HG03135 (cell line): ENCODE results near the gene METTL9.
"Not testable (repeated sequence)": the region's sequence is repeated elsewhere in the genome, so short reads cannot be mapped to it uniquely, and the experiment has no call there.

Source experiments
- ATAC-seq: cut with Tn5 transposase; IDR thresholded peaks from one replicate; pipeline ENCODE4 v1.9.1; 2021; ENCODE audit warnings: mild to moderate bottlenecking, moderate library complexity; ENCODE audit not compliant: unreplicated experiment

METTL9 gene

DNA sequence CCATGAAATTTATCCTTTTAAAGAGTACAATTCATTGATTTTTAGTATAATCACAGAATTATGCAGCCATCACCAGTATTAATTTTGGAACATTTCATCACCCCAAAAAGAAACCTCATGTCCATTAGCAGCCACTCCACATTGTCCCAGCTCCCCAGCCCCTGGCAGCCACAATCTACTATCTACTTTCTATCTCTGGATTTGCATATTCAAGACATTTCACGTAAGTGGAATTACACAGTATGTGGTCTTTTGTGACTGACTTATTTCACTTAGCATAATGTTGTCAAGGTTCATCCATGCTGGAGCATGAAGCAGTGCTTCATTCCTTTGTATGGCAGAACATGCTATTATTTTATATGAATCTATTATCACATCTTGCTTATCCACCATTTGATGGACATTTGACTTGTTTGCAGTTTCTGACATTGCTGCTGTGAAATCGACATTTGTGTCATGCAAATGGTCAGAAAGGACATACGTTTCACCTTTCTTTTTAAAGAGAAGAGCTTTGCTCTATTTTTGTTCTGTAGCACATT lies 10.7 kb downstream of the METTL9 start:
- no peak for ATAC-seq

DNA sequence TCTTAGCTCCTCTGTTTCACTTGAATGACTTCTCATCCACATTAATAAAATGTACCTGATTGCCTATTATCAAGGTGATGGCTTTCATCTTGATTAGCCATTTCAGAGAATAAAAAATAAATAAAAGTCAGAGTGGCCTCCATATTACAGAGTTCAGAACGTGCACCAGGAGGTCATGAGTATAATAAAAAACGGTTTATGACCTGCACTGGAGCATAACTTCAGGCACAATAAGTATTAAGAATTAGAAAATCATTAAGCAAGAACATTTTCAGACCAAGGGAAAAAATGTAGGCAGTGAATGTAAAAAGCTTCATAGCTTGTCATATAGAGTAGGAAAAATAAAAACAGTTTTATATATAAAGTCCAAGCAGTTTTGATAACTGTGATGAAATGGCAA lies 11.4 kb downstream of the METTL9 start:
- ATAC-seq: no peak

DNA sequence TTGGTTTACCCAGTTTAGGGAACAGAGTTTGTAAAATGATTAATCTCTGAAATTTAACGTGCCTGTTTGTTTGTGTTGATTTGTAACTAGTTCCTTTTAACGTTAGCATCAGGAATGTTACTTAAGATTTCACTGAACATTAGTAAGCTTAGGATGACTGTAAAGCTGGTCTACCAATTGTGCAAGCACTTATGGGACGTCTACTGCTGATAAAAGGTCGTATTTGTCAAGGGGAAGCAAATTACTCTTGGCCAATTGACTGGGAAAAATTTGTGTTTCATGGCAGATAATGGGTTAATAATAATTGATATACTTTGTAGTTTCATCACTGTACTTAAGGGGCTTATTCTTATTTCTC lies 11.8 kb downstream of the METTL9 start:
- ATAC-seq: no peak

DNA sequence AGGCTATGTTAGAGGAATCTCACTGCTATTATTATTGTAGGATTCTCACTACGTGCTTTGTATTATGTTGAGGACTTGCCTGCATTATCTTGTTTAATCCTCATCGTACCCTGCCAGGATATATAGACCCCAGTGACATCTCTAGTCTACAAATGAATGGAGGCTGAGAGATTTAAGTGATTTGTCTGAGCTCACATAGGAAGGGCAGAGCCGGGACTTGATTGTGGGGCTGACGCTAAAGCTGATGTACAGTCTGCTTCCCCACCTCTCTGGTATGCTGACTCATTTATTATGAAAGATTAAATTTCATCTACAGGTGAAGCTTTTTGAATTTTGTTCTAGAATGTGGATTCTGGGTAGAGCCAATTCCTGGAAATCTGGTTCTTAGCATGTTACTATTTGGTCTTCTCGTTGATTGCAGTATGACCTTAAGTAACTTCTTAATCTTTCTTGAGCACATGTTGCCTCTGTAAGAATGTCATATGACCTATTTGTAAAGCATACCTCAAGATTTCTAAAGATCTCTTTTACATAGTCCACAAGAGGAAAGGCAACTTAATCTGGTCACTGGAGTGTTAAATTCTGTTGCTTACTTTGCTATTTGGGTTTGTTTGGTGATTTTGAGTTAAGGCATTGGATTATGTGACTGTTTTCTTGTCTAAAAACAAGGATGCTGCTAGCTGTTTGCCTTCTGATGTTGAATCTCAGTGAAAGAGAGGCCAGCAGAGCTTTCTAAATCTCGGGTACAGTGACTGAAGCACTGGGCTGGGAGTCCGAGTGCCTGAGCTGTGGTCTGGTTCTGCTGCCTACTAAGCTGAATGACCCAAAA lies 12.4 kb downstream of the METTL9 start:
- no peak for ATAC-seq

DNA sequence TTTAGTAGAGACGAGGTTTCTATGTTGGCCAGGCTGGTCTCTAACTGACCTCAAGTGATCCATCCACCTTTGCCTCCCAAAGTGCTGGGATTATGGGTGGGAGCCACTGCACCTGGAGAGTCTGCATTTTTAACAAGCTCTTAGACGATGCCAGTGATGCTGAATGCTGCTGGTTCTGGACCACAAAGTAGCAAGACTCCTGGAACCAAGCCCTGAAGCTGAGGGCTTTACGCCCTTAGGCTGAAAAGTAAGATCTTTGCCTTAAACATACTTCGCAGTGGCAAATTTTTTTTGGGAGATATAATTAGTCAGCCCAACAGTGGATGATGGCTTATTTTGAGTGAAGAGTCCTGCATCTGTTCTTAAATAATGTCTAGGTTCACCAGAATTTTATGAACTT lies 14.0 kb downstream of the METTL9 start:
- no peak for ATAC-seq

DNA sequence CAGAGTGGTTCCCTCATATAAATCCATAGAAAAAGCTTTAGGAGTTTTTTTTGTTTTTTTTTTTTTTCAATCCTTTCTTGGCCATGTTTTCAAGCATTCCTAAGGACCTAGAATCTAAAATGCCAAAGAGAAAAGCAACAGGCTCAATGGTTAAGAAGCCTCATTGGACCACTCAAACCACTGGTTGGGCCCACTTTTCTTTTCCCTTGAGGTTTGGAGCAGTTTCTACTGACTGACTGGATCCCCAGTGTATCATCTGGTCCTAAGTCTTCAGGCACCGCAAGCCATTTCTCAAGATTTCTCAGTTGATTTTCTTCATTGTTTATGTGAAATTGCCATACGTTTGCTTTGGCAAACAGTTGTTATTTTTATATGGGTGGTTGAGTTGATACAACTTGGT lies 14.4 kb downstream of the METTL9 start:
- ATAC-seq: no peak

DNA sequence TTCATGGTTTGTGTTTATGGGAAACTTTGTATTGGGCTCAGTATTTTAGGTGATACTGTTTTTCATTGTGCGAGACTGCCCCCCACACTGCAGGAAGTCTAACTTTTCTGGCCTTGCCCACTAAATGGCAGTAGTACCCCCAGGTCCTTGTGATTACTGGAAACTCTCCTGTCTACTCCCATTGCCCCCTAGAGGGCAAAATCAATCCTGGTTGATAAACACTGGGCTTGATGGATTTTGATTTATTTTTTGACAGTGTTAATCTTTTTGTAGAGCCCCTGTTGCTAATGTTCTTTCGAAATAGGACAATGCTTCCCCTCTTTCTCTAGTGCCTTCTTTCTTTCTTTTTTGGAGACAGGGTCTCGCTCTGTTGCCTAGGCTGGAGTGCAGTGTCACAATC lies 15.5 kb downstream of the METTL9 start:
- ATAC-seq: no peak

DNA sequence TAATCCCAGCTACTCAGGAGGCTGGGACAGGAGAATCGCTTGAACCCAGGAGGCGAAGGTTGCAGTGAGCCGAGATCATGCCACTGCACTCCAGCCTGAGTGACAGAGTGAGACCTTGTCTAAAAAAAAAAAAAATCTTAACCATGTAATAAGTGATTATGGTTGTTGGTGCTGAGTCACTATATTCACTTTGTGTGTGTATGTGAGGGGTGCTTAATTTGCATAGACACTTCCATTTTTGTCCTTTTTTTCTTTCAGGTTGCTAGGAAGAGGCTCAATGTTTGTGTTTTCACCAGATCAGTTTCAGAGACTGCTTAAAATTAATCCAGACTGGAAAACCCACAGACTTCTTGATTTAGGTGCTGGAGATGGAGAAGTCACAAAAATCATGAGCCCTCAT lies 18.2 kb downstream of the METTL9 start:
- ATAC-seq: no peak

DNA sequence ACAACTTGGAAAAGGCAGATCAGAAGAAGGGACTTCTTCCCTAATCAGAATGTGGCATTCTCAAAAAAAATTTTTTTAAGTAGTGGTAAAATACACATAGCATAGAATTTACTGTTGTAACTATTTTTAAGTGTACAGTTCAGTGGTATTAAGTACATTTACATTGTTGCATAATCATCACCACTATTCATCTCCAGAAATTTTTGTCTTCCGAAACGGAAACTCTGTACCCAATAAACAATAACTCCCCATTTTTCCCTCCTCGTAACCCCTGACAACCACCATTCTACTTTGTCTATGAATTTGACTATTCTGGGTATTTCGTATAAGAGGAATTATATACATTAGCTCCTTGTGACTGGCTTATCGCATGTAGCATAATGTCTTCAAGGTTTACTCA lies 18.9 kb downstream of the METTL9 start:
- no peak for ATAC-seq

DNA sequence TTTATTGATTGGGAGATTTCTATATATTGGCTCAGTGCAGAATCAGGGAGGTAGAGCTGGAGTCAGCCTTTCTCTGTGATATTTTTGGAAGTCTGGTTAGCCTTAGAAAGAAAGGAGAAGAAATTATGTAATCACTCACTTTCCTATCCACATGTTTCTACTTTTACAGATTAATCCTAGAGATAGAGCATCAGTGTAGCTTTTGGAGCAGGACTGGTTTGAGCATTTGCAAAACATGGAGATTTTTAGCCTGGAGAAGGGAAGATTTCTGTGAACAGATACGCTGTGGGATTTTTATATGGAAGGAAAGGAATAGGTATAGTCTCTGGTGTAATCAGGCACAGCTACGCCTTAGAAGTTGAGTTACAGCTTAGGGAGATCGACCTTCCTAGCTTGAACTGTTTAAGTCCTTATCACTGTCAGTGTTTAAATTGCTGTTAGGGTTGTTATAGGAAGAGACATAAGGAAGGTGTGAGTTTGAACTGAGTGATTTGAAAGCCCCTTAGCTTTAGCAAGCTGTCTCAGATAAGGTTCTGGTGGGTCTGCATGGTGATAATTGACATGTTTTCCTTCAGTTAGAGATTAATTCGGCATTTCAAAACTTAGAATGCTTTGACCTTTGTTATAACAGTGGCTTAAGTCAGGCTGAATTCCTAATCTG lies 20.5 kb downstream of the METTL9 start:
- ATAC-seq: no peak

DNA sequence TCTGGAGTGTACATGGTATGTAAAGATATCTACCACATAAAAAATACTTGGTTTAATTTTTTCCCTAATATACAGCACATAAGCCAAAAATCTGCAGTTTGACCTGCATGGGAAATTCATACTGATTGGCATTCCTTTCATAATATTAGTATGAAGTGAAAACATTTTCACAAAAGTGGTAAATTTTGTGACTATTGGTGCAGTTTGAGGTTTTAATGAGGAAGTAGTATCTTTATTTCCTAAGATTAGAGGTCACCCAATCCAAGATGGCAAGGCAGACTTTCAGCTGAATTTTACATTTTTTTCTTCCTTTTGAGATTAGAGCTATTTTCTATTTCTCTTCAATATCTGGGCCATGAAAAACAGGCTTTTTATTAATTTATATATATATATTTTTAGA lies 21.2 kb downstream of the METTL9 start:
- ATAC-seq: no peak

DNA sequence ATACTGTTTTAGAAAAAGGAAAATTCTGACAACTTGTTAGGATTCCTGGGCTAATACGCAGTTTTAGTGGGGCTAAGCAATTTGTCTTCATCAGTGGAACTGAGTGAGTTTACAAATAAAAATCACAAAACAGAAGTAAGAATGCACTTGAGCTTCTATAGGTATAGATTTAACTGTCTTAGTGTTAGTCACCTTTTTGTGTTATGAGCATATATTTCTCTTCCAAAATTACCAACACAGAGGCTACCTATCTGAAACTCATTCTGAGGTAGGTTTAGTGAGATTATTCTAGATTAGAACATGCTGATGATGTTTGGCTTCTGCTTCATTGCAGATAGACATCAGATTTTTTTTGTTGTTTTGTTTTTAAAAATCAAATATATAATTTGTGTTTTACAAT lies 23.2 kb downstream of the METTL9 start:
- no peak for ATAC-seq

DNA sequence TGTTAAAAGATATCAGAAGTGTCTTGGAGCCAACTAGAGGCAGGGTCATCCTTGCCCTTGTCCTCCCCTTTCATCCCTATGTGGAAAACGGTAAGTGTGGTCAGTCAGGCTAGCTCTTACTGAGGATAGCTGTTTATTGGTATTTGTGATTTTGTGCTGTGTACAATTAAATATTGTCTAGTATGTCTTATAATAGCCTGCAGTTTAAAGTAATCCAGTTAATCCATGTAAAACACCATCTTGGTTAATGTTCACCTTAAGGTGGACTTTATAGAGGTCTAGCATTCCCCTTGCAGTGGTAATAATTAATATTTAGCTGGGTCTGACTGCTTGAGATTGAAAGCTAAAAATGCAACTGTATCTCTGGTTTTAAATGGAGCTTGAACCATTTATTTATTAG lies 25.6 kb downstream of the METTL9 start:
- no peak for ATAC-seq

DNA sequence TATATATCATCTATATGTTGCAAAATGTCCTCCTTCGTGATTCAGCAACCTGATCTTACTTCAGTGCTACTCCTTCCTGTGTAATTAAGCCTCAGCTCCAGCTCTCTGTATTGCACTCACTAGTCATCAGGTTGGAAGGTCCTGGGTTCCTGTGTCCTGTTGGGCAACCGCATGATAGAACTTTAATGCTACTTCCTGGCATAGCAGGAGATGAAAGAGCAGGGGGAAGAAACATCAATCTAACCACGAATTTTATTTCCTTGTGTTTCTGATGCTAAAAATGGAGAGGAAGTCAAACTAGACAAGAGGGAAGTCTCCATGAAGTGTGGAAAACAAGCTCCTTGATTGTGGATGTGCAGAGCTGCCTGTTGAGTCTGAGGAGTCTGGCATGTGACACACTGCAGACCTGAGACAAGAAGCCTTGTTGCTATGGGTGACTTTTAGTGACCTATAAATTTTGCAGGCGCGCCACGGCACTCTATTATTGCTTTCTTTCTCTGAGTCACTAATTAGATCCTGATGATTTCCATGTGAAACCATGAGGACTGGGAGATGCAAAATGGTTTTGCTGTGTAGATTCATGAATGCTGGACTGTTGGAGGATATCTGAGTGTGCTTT lies 27.4 kb downstream of the METTL9 start:
- ATAC-seq: no peak

DNA sequence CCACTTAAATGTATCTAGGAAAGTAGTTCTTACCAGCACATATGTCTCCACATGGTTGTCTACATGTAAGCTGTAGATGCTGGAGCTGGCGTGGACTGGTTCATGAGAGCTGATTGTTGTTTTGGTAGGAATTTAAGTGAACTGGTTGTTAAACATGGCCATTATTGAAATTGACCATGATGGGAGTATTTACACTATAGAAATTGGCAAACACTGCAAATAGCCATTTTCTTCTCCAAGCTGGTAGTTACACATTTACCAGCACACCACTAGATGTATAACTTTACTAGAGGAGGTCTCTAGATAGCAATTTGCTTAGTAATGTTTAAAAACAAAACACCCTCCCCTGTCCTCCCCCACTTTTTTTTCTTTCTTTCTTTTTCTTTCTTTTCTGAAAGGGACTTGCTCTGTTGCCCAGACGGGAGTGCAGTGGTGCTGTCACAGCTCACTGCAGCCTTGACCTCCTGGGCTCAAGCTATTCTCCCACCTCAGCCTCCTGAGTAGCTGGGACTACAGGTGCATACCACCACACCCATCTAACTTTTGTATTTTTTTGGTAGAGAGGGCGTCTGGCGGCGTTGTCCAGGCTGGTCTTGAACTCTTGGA lies 28.8 kb downstream of the METTL9 start:
- no peak for ATAC-seq

DNA sequence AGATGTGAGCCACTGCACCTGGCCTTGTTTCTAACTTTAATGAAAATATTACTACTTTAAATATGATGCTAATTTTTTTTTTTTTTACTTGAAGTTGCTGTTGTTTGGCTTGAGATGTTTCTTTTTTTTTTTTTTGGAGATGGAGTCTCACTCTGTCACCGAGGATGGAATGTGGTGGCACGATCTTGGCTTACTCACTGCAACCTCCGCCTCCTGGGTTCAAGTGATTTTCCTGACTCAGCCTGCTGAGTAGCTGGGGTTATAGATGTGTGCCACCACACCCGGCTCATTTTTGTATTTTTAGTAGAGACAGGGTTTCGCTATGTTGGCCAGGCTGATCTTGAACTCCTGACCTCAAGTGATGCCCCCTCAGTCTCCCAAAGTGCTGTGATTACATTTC lies 29.4 kb downstream of the METTL9 start:
- no peak for ATAC-seq

DNA sequence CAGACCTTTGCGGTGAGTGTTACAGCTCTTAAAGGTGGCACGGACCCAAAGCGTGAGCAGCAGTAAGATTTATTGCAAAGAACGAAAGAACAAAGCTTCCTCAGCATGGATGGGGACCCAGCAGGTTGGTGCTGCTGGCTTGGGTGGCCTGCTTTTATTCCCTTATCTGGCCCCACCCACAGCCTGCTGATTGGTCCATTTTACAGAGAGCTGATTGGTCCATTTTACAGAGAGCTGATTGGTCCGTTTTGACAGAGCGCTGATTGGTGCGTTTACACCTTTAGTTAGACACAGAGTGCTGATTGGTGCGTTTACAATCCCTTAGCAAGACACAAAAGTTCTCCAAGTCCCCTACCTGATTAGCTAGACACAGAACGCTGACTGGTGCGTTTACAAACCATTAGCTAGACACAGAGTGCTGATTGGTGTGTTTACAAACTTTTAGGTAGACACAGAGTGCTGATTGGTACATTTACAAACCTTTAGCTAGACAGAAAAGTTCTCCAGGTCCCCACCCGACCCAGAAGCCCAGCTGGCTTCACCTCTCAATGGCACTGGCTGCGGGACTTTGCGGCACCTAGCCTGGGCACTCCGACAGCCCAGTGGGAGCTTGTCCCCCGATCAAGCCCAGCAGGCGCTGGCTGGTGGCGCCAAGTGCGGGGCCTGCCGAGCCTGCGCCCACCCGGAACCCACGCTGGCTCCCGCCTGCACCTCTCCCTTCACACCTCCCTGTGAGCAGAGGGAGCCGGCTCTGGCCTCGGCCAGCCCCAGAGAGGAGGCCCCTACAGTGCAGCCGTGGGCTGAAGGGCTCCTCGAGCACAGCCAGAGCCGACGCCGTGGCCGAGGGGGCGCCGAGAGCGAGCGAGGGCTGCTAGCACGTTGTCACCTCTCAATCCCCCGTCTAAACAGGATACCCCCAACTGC lies 30.5 kb downstream of the METTL9 start:
- not testable (repeated sequence) for ATAC-seq

DNA sequence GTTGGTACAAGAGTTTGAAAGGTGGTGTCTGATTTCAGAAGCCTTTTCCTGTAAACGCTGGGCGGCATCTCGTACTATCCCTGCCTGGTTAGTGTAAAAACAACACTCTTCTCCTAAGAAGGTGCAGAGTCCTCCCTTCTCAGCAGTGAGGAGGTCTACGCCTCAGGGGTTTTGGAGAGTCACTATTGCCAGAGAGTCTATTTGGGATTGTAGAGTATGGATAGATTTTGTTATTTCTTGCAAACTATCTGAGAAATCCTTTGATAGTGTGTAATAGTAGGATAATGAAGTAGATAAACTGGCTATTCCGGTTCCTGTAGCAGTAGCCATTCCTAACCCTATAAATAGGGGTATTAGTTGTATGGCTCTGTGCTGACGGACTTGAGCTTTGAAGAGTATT lies 31.5 kb downstream of the METTL9 start:
- not testable (repeated sequence) for ATAC-seq

DNA sequence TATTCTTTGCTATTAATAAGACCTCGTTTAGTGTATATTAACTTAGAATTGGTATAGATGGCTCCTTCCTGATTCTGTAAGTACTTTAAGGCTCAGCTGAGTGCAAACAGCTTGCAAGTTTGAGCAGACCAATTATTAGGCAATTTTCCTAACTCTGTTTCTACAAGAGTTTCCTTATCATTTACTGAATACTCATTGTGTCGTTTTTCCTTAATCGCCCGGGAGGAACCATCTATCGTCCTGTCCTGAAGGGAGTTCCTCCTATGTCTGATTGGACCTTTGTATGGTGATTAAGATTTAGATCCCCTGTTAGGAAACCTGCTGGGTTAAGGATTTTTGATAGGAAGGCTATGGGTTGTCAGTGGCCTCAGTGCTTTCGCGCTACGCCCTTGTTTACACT lies 32.0 kb downstream of the METTL9 start:
- ATAC-seq: not testable (repeated sequence)

DNA sequence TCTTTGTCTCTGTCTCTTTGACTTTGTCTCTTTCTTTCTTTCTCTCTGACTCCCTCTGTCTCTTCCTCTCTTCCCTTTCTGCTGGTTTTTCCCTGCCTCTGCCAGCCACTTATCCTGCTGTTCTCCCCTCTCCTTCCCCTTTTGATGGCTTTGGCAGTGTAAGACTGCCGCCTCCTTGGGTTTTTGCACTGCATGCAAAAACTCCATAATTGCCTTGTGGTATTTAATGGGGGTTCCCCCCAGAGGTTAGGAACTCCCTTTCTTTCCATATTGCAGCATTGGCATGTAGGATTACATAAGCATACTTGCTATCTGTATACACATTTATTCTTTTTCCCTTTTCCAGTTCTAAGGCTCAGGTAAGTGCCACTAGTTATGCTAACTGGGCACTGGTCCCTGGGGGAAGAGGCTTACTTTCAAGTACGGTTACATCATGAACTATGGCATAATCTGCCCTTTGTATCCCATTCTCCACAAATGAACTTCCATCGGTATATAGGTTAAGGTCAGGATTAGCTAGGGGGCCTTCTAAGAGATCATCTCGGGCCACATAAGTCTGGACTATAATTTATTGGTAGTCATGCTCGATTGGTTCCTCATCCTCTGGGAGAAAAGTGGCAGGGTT lies 32.7 kb downstream of the METTL9 start:
- ATAC-seq: not testable (repeated sequence)
